ENCODE measurements around the gene ZBTB24. TPM values are rescaled to one million over a fixed set of nuclear protein-coding genes. Genes with fewer than 3 reads are reported as not detected.

The ZBTB24 gene
- total RNA-seq, 1 experiment from 2014 or later = 4.8 TPM

DNA sequence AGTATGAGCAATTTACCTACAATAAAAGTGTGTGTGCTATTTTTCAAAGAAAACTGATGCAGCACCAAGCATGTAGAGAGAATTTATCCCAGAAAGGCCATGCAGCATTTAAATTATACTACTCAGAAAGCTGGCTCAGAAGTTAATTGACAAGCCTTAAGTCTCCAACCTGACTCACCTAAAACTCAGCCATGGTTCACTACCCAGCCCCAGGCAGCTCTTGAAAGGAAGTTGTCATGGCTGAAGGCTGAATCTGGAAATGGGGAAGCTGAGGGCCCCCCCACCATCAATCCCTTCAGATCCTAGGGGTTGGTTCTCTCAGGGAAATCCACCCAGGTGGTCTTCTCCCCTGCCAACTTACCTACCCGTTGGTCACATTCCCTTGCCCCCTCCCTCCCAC is 62.3 kb downstream of the ZBTB24 start:
- no peak for DNase-seq (ENCODE audit: low spot score)

DNA sequence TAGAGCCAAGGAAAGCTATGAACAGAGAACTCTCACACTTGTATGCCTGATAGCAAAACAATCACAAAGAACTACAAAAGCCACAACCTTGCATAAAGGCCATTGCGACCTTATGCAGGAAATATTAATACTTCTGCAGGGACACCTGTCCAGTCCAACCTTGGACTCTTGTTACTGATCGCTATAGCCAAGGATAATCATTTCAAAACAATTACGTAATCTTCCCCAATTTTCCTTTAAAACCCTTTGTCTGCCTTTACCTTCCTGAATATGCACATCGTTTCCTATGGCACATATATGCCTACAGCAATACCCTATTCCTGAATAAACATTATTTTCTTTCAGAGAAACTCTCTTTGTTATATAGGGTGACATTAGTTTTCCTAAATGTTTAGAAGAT is 65.4 kb downstream of the ZBTB24 start:
- DNase-seq (ENCODE audit: low spot score) = no peak

Other genes with a start within 250 kb of the ZBTB24 start
- 120 and 123 TPM in 2 replicates for gene CD164, start 100.8 kb downstream of the ZBTB24 start, total RNA-seq (2014; rRNA removed; shearing (Covaris generic))
- gene PPIL6, start 42.6 kb downstream of the ZBTB24 start, total RNA-seq (2014; rRNA removed; shearing (Covaris generic)) = 0.48 and 0.50 TPM in 2 replicates
- 50.3 and 50.4 TPM in 2 replicates for gene SMPD2, start 42.5 kb downstream of the ZBTB24 start, total RNA-seq (2014; rRNA removed; shearing (Covaris generic))
- gene MICAL1, start 27.4 kb downstream of the ZBTB24 start, total RNA-seq (2014; rRNA removed; shearing (Covaris generic)) = 23.6 and 26.4 TPM in 2 replicates
- 1.5 and 2.1 TPM in 2 replicates for gene AK9, start 208.0 kb upstream of the ZBTB24 start, total RNA-seq (2014; rRNA removed; shearing (Covaris generic))
- 6.5 and 6.6 TPM in 2 replicates for gene FIG4, start 208.1 kb upstream of the ZBTB24 start, total RNA-seq (2014; rRNA removed; shearing (Covaris generic))

Data from HT-29 (cell line).